ENCODE results near the gene KIF25.
"Not testable (repeated sequence)": the region's sequence is repeated elsewhere in the genome, so short reads cannot be mapped to it uniquely, and the experiment has no call there.

The KIF25 gene

GRCh38 chr6:167990016-167990945 lies 7.2 kb upstream of the KIF25 start:
- Histone ChIP-seq H3K27me3 (ENCODE audit: insufficient read depth, low read length) (no peaks in the 10 kb centered on the region), H3K36me3 (ENCODE audit: insufficient read depth, low read length) (no peaks in the 10 kb centered on the region), H2AFZ (ENCODE audit: low read depth, low read length) (no peak overlapping the region), H3K9me3 (ENCODE audit: low read length) (peaks cover 18% of the 10 kb centered on the region), H3K4me1 (ENCODE audit: insufficient read depth, low read length) (no peaks in the 10 kb centered on the region), H3K4me3 (ENCODE audit: low read length) (no peak overlapping the region)

DNA sequence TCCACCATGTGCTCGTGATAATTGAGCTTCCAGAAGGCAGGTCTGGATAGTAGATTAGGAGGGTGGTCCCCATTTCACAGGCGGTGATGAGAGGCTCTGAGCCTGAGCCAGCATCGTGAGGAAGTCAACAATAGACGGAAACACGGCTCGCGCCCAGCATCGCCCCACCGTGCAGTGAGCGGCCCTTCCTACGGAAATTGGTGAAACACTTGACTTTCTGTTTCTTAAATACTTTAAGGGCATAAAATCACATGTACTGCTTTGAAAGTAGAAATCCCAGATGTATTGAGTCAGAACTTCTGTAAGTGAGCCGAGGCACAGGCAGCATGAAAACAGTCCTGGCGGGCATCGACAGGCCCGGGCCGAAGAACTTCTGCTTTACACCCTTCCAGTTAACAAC lies 4.3 kb upstream of the KIF25 start:
- H3K27me3 ChIP-seq (ENCODE audit: insufficient read depth, low read length): no peaks in the 10 kb centered on the region
- H3K36me3 ChIP-seq (ENCODE audit: insufficient read depth, low read length): no peaks in the 10 kb centered on the region
- no peak overlapping the region for H3K4me3 ChIP-seq (ENCODE audit: low read length)
- no peak overlapping the region for H2AFZ ChIP-seq (ENCODE audit: low read depth, low read length)
- H3K9me3 ChIP-seq (ENCODE audit: low read length): peaks cover 9% of the 10 kb centered on the region
- H3K4me1 ChIP-seq (ENCODE audit: insufficient read depth, low read length): no peaks in the 10 kb centered on the region

GRCh38 chr6:167993831-167994230 lies 3.6 kb upstream of the KIF25 start:
- Histone ChIP-seq H2AFZ (ENCODE audit: low read depth, low read length) (no peak overlapping the region), H3K4me1 (ENCODE audit: insufficient read depth, low read length) (no peaks in the 10 kb centered on the region), H3K36me3 (ENCODE audit: insufficient read depth, low read length) (no peaks in the 10 kb centered on the region), H3K9me3 (ENCODE audit: low read length) (peaks cover 9% of the 10 kb centered on the region), H3K27me3 (ENCODE audit: insufficient read depth, low read length) (no peaks in the 10 kb centered on the region), H3K4me3 (ENCODE audit: low read length) (no peak overlapping the region)

GRCh38 chr6:167995302-167995701 lies 2.2 kb upstream of the KIF25 start:
- Histone ChIP-seq H2AFZ (ENCODE audit: low read depth, low read length) (no peak overlapping the region), H3K9me3 (ENCODE audit: low read length) (no peaks in the 10 kb centered on the region)

GRCh38 chr6:167995731-167996151 lies 1.7 kb upstream of the KIF25 start:
- no peaks in the 10 kb centered on the region for H3K27me3 ChIP-seq (ENCODE audit: insufficient read depth, low read length)
- no peaks in the 10 kb centered on the region for H3K9me3 ChIP-seq (ENCODE audit: low read length)
- H3K4me3 ChIP-seq (ENCODE audit: low read length): no peak overlapping the region
- H2AFZ ChIP-seq (ENCODE audit: low read depth, low read length): no peak overlapping the region
- no peaks in the 10 kb centered on the region for H3K4me1 ChIP-seq (ENCODE audit: insufficient read depth, low read length)
- H3K36me3 ChIP-seq (ENCODE audit: insufficient read depth, low read length): no peaks in the 10 kb centered on the region

More at GRCh38 chr6:167995302-167995701, 2.2 kb upstream of the KIF25 start:
- Histone ChIP-seq H3K27me3 (ENCODE audit: insufficient read depth, low read length) (no peaks in the 10 kb centered on the region), H3K4me3 (ENCODE audit: low read length) (no peak overlapping the region), H3K4me1 (ENCODE audit: insufficient read depth, low read length) (no peaks in the 10 kb centered on the region), H3K36me3 (ENCODE audit: insufficient read depth, low read length) (no peaks in the 10 kb centered on the region)

- Histone ChIP-seq H2AFZ (ENCODE audit: low read depth, low read length) (no peak overlapping the region), H3K4me3 (ENCODE audit: low read length) (no peak overlapping the region), H3K36me3 (ENCODE audit: insufficient read depth, low read length) (no peaks in the 10 kb centered on the region), H3K4me1 (ENCODE audit: insufficient read depth, low read length) (no peaks in the 10 kb centered on the region), H3K9me3 (ENCODE audit: low read length) (no peaks in the 10 kb centered on the region), H3K27me3 (ENCODE audit: insufficient read depth, low read length) (no peaks in the 10 kb centered on the region)
These were observed 859 bp upstream of the KIF25 start for GRCh38 chr6:167996424-167997199.

- Histone ChIP-seq H2AFZ (ENCODE audit: low read depth, low read length) (no peak overlapping the region), H3K4me3 (ENCODE audit: low read length) (no peak overlapping the region), H3K27me3 (ENCODE audit: insufficient read depth, low read length) (no peaks in the 10 kb centered on the region), H3K4me1 (ENCODE audit: insufficient read depth, low read length) (no peaks in the 10 kb centered on the region), H3K36me3 (ENCODE audit: insufficient read depth, low read length) (no peaks in the 10 kb centered on the region), H3K9me3 (ENCODE audit: low read length) (peaks cover under 1% of the 10 kb centered on the region)
These were observed 744 bp downstream of the KIF25 start for GRCh38 chr6:167998215-167998614.

GRCh38 chr6:168000198-168001028 lies 2.9 kb downstream of the KIF25 start:
- H3K4me3 ChIP-seq (ENCODE audit: low read length): no peak overlapping the region
- H2AFZ ChIP-seq (ENCODE audit: low read depth, low read length): no peak overlapping the region
- no peaks in the 10 kb centered on the region for H3K36me3 ChIP-seq (ENCODE audit: insufficient read depth, low read length)
- H3K9me3 ChIP-seq (ENCODE audit: low read length): peaks cover 2% of the 10 kb centered on the region
- H3K4me1 ChIP-seq (ENCODE audit: insufficient read depth, low read length): no peaks in the 10 kb centered on the region
- no peaks in the 10 kb centered on the region for H3K27me3 ChIP-seq (ENCODE audit: insufficient read depth, low read length)

- Histone ChIP-seq H2AFZ (ENCODE audit: low read depth, low read length) (no peak overlapping the region), H3K9me3 (ENCODE audit: low read length) (peaks cover 3% of the 10 kb centered on the region), H3K36me3 (ENCODE audit: insufficient read depth, low read length) (no peaks in the 10 kb centered on the region), H3K27me3 (ENCODE audit: insufficient read depth, low read length) (no peaks in the 10 kb centered on the region), H3K4me1 (ENCODE audit: insufficient read depth, low read length) (no peaks in the 10 kb centered on the region), H3K4me3 (ENCODE audit: low read length) (no peak overlapping the region)
These were observed 3.5 kb downstream of the KIF25 start for GRCh38 chr6:168001029-168001332.

DNA sequence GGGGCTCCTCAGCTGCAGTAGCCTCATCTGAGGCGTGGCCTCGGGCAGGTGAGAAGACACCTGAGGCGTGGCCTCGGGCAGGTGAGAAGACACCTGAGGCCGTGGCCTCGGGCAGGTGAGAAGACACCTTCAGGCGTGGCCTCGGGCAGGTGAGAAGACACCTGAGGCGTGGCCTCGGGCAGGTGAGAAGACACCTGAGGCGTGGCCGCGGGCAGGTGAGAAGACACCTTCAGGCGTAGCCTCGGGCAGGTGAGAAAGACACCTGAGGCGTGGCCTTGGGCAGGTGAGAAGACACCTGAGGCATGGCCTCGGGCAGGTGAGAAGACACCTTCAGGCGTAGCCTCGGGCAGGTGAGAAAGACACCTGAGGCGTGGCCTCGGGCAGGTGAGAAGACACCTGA lies 4.0 kb downstream of the KIF25 start:
- not testable (repeated sequence) for H3K9me3 ChIP-seq (ENCODE audit: low read length); H3K4me3 ChIP-seq (ENCODE audit: low read length); H2AFZ ChIP-seq (ENCODE audit: low read depth, low read length); H3K36me3 ChIP-seq (ENCODE audit: insufficient read depth, low read length); H3K4me1 ChIP-seq (ENCODE audit: insufficient read depth, low read length); H3K27me3 ChIP-seq (ENCODE audit: insufficient read depth, low read length)

DNA sequence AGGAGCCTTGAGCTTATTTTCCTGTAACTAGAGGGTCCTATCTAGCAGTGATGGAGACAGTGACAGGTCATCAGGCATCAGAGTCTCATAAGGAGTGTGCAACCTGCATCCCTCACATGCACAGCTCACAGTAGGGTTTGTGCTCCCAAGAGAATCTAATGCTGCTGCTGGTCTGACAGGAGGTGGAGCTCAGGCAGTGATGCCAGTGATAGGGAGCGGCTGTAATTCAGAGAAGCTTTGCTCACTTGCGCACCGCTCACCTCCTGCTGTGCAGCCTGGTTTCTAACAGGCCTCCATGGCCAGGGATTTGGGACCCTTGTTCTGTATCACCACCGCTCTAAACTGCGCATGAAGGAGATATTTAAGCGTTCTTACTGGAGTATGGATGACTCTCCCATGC lies 5.3 kb downstream of the KIF25 start:
- H3K4me3 ChIP-seq (ENCODE audit: low read length): no peak overlapping the region

GRCh38 chr6:168004023-168004422 lies 6.6 kb downstream of the KIF25 start:
- Histone ChIP-seq H3K4me1 (ENCODE audit: insufficient read depth, low read length) (no peaks in the 10 kb centered on the region), H2AFZ (ENCODE audit: low read depth, low read length) (no peak overlapping the region), H3K4me3 (ENCODE audit: low read length) (no peak overlapping the region), H3K9me3 (ENCODE audit: low read length) (peaks cover 3% of the 10 kb centered on the region), H3K36me3 (ENCODE audit: insufficient read depth, low read length) (no peaks in the 10 kb centered on the region), H3K27me3 (ENCODE audit: insufficient read depth, low read length) (no peaks in the 10 kb centered on the region)

More for the DNA sequence above, 5.3 kb downstream of the KIF25 start:
- no peaks in the 10 kb centered on the region for H3K4me1 ChIP-seq (ENCODE audit: insufficient read depth, low read length)
- H3K9me3 ChIP-seq (ENCODE audit: low read length): peaks cover 3% of the 10 kb centered on the region
- no peaks in the 10 kb centered on the region for H3K36me3 ChIP-seq (ENCODE audit: insufficient read depth, low read length)
- H2AFZ ChIP-seq (ENCODE audit: low read depth, low read length): no peak overlapping the region
- H3K27me3 ChIP-seq (ENCODE audit: insufficient read depth, low read length): no peaks in the 10 kb centered on the region

DNA sequence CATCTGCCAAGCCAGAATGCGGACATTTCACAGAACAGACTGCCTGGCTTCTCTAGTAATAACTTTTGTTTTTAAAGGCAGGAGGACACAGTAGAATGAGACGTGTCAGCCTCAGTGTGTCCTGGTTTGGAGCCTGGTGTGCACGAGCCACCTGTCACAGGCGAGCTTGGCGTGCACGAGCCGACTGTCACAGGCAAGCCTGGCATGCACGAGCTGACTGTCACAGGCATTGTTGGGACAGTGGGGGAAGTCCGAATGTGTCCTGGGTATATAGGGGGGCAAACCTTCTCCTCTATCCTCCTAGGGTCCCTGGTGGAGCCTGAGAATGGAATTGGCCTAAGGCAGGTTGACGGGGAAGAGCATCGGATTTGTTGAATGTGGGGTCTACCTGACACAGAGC lies 7.5 kb downstream of the KIF25 start:
- no peak overlapping the region for H3K4me3 ChIP-seq (ENCODE audit: low read length)
- no peaks in the 10 kb centered on the region for H3K36me3 ChIP-seq (ENCODE audit: insufficient read depth, low read length)
- H3K27me3 ChIP-seq (ENCODE audit: insufficient read depth, low read length): no peaks in the 10 kb centered on the region
- no peak overlapping the region for H2AFZ ChIP-seq (ENCODE audit: low read depth, low read length)
- no peaks in the 10 kb centered on the region for H3K4me1 ChIP-seq (ENCODE audit: insufficient read depth, low read length)
- peaks cover 3% of the 10 kb centered on the region for H3K9me3 ChIP-seq (ENCODE audit: low read length)
